ENCODE results near the gene RIMBP2. TPM values are rescaled to one million over a fixed set of nuclear protein-coding genes. Genes with fewer than 3 reads are reported as not detected.

The RIMBP2 gene
- total and polyA plus RNA-seq, 2 experiments from 2014 or later: 0.31 to 0.37 TPM

DNA sequence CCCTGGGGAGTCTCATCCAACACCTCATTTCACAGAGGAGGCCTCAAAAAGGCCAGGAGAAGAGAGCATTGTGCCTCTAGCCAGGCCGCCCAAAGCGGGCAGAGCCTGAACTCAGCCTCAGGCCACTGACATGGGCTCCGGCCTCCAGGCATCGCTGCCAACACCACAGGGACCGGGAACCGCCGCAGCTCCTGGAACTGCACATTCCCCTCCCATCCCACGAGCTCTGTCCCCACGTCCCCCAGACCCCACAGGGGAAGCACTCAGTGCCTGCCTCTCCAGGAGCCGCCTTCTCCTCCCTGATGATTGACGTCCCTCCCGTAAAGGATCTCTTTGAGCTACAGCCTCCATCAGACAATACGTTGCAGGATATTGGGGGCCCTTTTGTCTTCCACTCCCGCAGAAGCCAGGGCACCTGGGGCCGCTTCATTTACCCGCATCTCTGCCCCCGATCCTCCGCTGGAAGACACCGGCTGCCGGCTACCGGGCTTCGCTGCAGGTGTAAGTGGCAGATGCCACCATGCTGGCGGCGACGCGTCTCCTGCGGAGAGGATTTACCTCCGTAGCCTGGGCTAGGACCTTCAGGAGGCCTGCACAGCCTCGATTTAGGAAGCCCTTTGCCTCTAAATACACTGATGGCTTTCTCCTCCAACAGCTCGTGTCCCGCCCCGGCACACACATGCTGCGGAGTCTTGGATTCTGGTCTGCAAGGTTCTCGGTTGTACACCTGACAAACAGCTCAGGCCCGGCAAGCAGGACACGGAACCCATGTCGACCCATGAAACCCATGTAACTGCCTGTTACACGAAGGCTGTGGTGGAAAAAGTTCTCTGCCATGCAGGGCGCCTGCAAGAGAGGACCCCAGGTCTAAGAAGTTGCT lies 104.8 kb downstream of the RIMBP2 start:
- DNase-seq (ENCODE audit: low spot score): no peak
- no peak overlapping the region for H3K4me2 ChIP-seq
- no peak overlapping the region for H2AFZ ChIP-seq
- Mint-ChIP-seq H3K27me3 (ENCODE audit: insufficient read depth, low read depth, poor library complexity) (peaks cover 3% of the 10 kb centered on the region), H3K4me3 (no peak overlapping the region), H3K9me3 (peaks cover 90% of the 10 kb centered on the region), H3K36me3 (ENCODE audit: low read depth) (peaks cover 15% of the 10 kb centered on the region), H3K4me1 (no peaks in the 10 kb centered on the region), H3K27ac (no peak overlapping the region)
- H3K27me3 ChIP-seq (ENCODE audit: insufficient read depth): no peaks in the 10 kb centered on the region
- no peaks in the 10 kb centered on the region for H3K79me2 ChIP-seq (replicated peaks; ENCODE audit: insufficient read depth)
- no peak for TF ChIP-seq ZNF114 (CRISPR knock-in tag; IDR thresholded peaks at IDR 0.05)
- TF ChIP-seq ZNF331 (CRISPR knock-in tag; IDR thresholded peaks at IDR 0.05; ENCODE audit: low read depth): no peak
- TF ChIP-seq, protein P1, sequence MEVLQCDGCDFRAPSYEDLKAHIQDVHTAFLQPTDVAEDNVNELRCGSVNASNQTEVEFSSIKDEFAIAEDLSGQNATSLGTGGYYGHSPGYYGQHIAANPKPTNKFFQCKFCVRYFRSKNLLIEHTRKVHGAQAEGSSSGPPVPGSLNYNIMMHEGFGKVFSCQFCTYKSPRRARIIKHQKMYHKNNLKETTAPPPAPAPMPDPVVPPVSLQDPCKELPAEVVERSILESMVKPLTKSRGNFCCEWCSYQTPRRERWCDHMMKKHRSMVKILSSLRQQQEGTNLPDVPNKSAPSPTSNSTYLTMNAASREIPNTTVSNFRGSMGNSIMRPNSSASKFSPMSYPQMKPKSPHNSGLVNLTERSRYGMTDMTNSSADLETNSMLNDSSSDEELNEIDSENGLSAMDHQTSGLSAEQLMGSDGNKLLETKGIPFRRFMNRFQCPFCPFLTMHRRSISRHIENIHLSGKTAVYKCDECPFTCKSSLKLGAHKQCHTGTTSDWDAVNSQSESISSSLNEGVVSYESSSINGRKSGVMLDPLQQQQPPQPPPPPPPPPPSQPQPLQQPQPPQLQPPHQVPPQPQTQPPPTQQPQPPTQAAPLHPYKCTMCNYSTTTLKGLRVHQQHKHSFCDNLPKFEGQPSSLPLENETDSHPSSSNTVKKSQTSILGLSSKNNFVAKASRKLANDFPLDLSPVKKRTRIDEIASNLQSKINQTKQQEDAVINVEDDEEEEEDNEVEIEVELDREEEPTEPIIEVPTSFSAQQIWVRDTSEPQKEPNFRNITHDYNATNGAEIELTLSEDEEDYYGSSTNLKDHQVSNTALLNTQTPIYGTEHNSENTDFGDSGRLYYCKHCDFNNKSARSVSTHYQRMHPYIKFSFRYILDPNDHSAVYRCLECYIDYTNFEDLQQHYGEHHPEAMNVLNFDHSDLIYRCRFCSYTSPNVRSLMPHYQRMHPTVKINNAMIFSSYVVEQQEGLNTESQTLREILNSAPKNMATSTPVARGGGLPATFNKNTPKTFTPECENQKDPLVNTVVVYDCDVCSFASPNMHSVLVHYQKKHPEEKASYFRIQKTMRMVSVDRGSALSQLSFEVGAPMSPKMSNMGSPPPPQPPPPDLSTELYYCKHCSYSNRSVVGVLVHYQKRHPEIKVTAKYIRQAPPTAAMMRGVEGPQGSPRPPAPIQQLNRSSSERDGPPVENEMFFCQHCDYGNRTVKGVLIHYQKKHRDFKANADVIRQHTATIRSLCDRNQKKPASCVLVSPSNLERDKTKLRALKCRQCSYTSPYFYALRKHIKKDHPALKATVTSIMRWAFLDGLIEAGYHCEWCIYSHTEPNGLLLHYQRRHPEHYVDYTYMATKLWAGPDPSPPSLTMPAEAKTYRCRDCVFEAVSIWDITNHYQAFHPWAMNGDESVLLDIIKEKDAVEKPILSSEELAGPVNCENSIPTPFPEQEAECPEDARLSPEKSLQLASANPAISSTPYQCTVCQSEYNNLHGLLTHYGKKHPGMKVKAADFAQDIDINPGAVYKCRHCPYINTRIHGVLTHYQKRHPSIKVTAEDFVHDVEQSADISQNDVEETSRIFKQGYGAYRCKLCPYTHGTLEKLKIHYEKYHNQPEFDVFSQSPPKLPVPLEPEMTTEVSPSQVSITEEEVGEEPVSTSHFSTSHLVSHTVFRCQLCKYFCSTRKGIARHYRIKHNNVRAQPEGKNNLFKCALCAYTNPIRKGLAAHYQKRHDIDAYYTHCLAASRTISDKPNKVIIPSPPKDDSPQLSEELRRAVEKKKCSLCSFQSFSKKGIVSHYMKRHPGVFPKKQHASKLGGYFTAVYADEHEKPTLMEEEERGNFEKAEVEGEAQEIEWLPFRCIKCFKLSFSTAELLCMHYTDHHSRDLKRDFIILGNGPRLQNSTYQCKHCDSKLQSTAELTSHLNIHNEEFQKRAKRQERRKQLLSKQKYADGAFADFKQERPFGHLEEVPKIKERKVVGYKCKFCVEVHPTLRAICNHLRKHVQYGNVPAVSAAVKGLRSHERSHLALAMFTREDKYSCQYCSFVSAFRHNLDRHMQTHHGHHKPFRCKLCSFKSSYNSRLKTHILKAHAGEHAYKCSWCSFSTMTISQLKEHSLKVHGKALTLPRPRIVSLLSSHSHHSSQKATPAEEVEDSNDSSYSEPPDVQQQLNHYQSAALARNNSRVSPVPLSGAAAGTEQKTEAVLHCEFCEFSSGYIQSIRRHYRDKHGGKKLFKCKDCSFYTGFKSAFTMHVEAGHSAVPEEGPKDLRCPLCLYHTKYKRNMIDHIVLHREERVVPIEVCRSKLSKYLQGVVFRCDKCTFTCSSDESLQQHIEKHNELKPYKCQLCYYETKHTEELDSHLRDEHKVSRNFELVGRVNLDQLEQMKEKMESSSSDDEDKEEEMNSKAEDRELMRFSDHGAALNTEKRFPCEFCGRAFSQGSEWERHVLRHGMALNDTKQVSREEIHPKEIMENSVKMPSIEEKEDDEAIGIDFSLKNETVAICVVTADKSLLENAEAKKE (CRISPR knock-in tag; IDR thresholded peaks at IDR 0.05): no peak
- no peak for TF ChIP-seq EZH2phosphoT487 (IDR thresholded peaks at IDR 0.05; ENCODE audit: unreplicated experiment)
- TF ChIP-seq CREB1 (CRISPR knock-in tag; IDR thresholded peaks at IDR 0.05; ENCODE audit: low read depth): no peak
- TF ChIP-seq, protein P2, sequence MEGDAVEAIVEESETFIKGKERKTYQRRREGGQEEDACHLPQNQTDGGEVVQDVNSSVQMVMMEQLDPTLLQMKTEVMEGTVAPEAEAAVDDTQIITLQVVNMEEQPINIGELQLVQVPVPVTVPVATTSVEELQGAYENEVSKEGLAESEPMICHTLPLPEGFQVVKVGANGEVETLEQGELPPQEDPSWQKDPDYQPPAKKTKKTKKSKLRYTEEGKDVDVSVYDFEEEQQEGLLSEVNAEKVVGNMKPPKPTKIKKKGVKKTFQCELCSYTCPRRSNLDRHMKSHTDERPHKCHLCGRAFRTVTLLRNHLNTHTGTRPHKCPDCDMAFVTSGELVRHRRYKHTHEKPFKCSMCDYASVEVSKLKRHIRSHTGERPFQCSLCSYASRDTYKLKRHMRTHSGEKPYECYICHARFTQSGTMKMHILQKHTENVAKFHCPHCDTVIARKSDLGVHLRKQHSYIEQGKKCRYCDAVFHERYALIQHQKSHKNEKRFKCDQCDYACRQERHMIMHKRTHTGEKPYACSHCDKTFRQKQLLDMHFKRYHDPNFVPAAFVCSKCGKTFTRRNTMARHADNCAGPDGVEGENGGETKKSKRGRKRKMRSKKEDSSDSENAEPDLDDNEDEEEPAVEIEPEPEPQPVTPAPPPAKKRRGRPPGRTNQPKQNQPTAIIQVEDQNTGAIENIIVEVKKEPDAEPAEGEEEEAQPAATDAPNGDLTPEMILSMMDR (conservative IDR thresholded peaks at IDR 0.05; ENCODE audit: low read depth in 2 of 2): no peak
- no peak overlapping the region for H3K27ac ChIP-seq (ENCODE audit: low read depth)
- no peaks in the 10 kb centered on the region for H3K9me2 ChIP-seq (ENCODE audit: insufficient read depth)
- no peaks in the 10 kb centered on the region for H3K4me1 ChIP-seq (ENCODE audit: insufficient read depth)
- no peak for ATAC-seq
- no peaks in the 10 kb centered on the region for H4K20me1 ChIP-seq (replicated peaks; ENCODE audit: insufficient read depth)
- no peaks in the 10 kb centered on the region for H3F3A ChIP-seq (replicated peaks; ENCODE audit: low read depth)
- H3K4me3 ChIP-seq: no peak overlapping the region
- no peaks in the 10 kb centered on the region for H3K36me3 ChIP-seq (ENCODE audit: insufficient read depth)
